Ramos (cell line): ENCODE data around the gene PKHD1.

Experiments
- in situ Hi-C: fragments of 300-500 bp; cut with MboI; formaldehyde crosslinking; loops from one replicate; pipeline ENCODE4 v1.14.3; 2022; ENCODE audit warnings: low sequenced_read_pairs; ENCODE audit not compliant: unreplicated experiment

The PKHD1 gene

GRCh38 chr6:52087498-52087999, at the start of gene PKHD1:
Gene PKHD1 (minus strand): TSS chr6:52087613. CDS start chr6:52084933, 2,680 bp downstream.
- in situ Hi-C loops, result no loop called here

GRCh38 chr6:52136934-52137467, 49.6 kb upstream of the PKHD1 start:
- in situ Hi-C loops, result no loop called here

- in situ Hi-C loops, result no loop called here
Measured at GRCh38 chr6:52136055-52136454, 48.6 kb upstream of the PKHD1 start.

- in situ Hi-C loops, result no loop called here
Measured at GRCh38 chr6:52135217-52135616, 47.8 kb upstream of the PKHD1 start.

GRCh38 chr6:52134011-52134410, 46.6 kb upstream of the PKHD1 start:
- in situ Hi-C loops, result no loop called here

GRCh38 chr6:52133324-52133723, 45.9 kb upstream of the PKHD1 start:
- in situ Hi-C loops, result no loop called here

- in situ Hi-C loops, result no loop called here
Measured at GRCh38 chr6:52132292-52132691, 44.9 kb upstream of the PKHD1 start.

GRCh38 chr6:52130440-52130839, 43.0 kb upstream of the PKHD1 start:
- in situ Hi-C loops, result no loop called here

GRCh38 chr6:52127957-52128356, 40.5 kb upstream of the PKHD1 start:
- in situ Hi-C loops, result no loop called here

- in situ Hi-C loops, result no loop called here
Measured at GRCh38 chr6:52126231-52126630, 38.8 kb upstream of the PKHD1 start.

- in situ Hi-C loops, result no loop called here
Measured at GRCh38 chr6:52125572-52125971, 38.2 kb upstream of the PKHD1 start.

GRCh38 chr6:52125139-52125538, 37.7 kb upstream of the PKHD1 start:
- in situ Hi-C loops, result no loop called here

- in situ Hi-C loops, result no loop called here
Measured at GRCh38 chr6:52124126-52125121, 37.0 kb upstream of the PKHD1 start.

- in situ Hi-C loops, result no loop called here
Measured at GRCh38 chr6:52123251-52123650, 35.8 kb upstream of the PKHD1 start.

GRCh38 chr6:52117352-52117751, 29.9 kb upstream of the PKHD1 start:
- in situ Hi-C loops, result no loop called here

GRCh38 chr6:52116605-52116948, 29.2 kb upstream of the PKHD1 start:
- in situ Hi-C loops, result no loop called here

- in situ Hi-C loops, result no loop called here
Measured at GRCh38 chr6:52115891-52116604, 28.6 kb upstream of the PKHD1 start.

- in situ Hi-C loops, result no loop called here
Measured at GRCh38 chr6:52115145-52115741, 27.8 kb upstream of the PKHD1 start.

GRCh38 chr6:52109171-52109571, 21.8 kb upstream of the PKHD1 start:
- in situ Hi-C loops, result no loop called here

GRCh38 chr6:52108128-52108527, 20.7 kb upstream of the PKHD1 start:
- in situ Hi-C loops, result no loop called here

GRCh38 chr6:52106994-52107393, 19.6 kb upstream of the PKHD1 start:
- in situ Hi-C loops, result no loop called here
